Right lobe of liver (tissue), 6 donors: ENCODE measurements around the gene TMEM190. TPM values are rescaled to one million over a fixed set of nuclear protein-coding genes. Genes with fewer than 3 reads are reported as not detected.
A peak's percentile ranks its signal among the peaks of the same experiment; 100 is the strongest.

Source experiments
- ATAC-seq, 4 donors: fragments of 200-7000 bp; cut with Tn5 transposase; one replicate each; pipeline ENCODE4 v1.9.1; 2020; ENCODE audit warnings: mild to moderate bottlenecking in 4 of 4, moderate library complexity in 4 of 4
- DNase-seq, 3 donors: peaks; one replicate each; pipeline ENCODE4 v3.0.0-alpha.2; 2020
- H3K27ac ChIP-seq, 3 donors: fragments of 200-600 bp; one replicate each; pipeline ENCODE4 v1.8.0; 2022
- H3K27me3 ChIP-seq, 2 donors: fragments of 200-600 bp; one replicate each; pipeline ENCODE4 v1.8.0; 2022
- H3K36me3 ChIP-seq, 4 donors: fragments of 200-600 bp; sonication (generic) in 1 of 4; one replicate each; pipeline versions ENCODE4 v1.5.1 to v1.8.0; 2017 to 2022; ENCODE audit warnings: control low read depth in 1 of 4
- H3K4me1 ChIP-seq, 4 donors: fragments of 200-600 bp; sonication (generic) in 1 of 4; one replicate each; pipeline versions ENCODE4 v1.5.1 to v1.8.0; 2017 to 2022; ENCODE audit warnings: control low read depth in 1 of 4
- H3K4me3 ChIP-seq, 3 donors: fragments of 200-600 bp; one replicate each; pipeline ENCODE4 v1.8.0; 2022
- H3K9me3 ChIP-seq, 4 donors: fragments of 200-600 bp; sonication (generic) in 1 of 4; one replicate each; pipeline versions ENCODE4 v1.5.1 to v1.8.0; 2017 to 2022; ENCODE audit warnings: control low read depth in 1 of 4
- CTCF ChIP-seq, 4 donors: fragments of 200-600 bp in 3 of 4; fragments of 450-650 bp in 1 of 4; IDR thresholded peaks; one replicate each; pipeline versions ENCODE4 v1.5.1 to v1.8.0; 2016 to 2022; ENCODE audit warnings: antibody characterized with exemption in 4 of 4, mild to moderate bottlenecking in 2 of 4
- POLR2A ChIP-seq: fragments of 450-650 bp; IDR thresholded peaks from one replicate; pipeline ENCODE4 v1.6.1; 2017; ENCODE audit warnings: antibody characterized with exemption, mild to moderate bottlenecking
- WGBS: methylation state at CpG from one replicate; pipeline ENCODE4 v1.1.6; 2018; ENCODE audit warnings: low coverage, low lambda C conversion rate; ENCODE audit not compliant: insufficient coverage; ENCODE audit errors: missing lambda C conversion rate; 5-methylcytosine and 5-hydroxymethylcytosine counted together
- intact Hi-C, 2 donors: fragments of 100-400 bp; cut with DNase I; formaldehyde crosslinking; loops; one replicate each; pipeline versions ENCODE4 v1.11.2 to v1.14.1; 2022
- total RNA-seq, 6 experiments: library from RNA; depleted of rRNA in 2 of 6; stranded (reverse); fragments of >200 nt in 2 of 6; fragmentation: NEBNext Ultra II Directional in 3 of 6; extraction: Animal tissue kit (Norgen Biotek cat#: 25700) in 3 of 6; gene quantifications; one replicate each; pipeline versions ENCODE4 v1.1.0 to v1.2.4, GENCODE V29; 2016 to 2023
- donor health status: DM: no; HTN: yes; CAD: no.
- donor health status: DM: no; HTN: no; CAD: no.
- donor health status: DM: no; HTN: no; CAD: no.
- donor health status: DM: no; HTN: yes; CAD: no.
- donor health status: DM: no; HTN: yes; CAD: no.

Gene TMEM190
- total RNA-seq, 6 experiments from 2014 or later, result not detected

GRCh38 chr19:55365964-55366363 is 10.7 kb upstream of the TMEM190 start:
- ATAC-seq (no peak), DNase-seq (no peak)
- Histone ChIP-seq H3K27ac (no peak overlapping the region), H3K27me3 (peaks cover 0 to 5% of the 10 kb centered on the region in 2 donors), H3K9me3 (no peaks in the 10 kb centered on the region), H3K36me3 (no peaks in the 10 kb centered on the region), H3K4me3 (no peak overlapping the region), H3K4me1 (no peaks in the 10 kb centered on the region)
- 89% methylated on average over 3 of the region's 19 CpGs for WGBS
- no peak for TF ChIP-seq POLR2A
- TF ChIP-seq CTCF (IDR thresholded peaks at IDR 0.05), result no peak
- intact Hi-C loops, result no loop called here

- peaks cover 0 to 13% of the 10 kb centered on the region in 2 donors for H3K27me3 ChIP-seq
- WGBS, result 92% methylated on average over 2 of the region's 3 CpGs
- no peaks in the 10 kb centered on the region for H3K36me3 ChIP-seq
- H3K4me1 ChIP-seq, result no peaks in the 10 kb centered on the region
- no peak for ATAC-seq
- TF ChIP-seq POLR2A, result no peak
- no peak for TF ChIP-seq CTCF (IDR thresholded peaks at IDR 0.05)
- no peak overlapping the region for H3K27ac ChIP-seq
- intact Hi-C loops, result no loop called here
- no peak for DNase-seq
- no peaks in the 10 kb centered on the region for H3K9me3 ChIP-seq
- H3K4me3 ChIP-seq, result no peak overlapping the region
These were observed 9.8 kb upstream of the TMEM190 start for GRCh38 chr19:55366790-55367189.

GRCh38 chr19:55368106-55368505 is 8.5 kb upstream of the TMEM190 start:
- Histone ChIP-seq H3K27me3 (peaks cover 0 to 15% of the 10 kb centered on the region in 2 donors), H3K4me3 (no peak overlapping the region), H3K9me3 (no peaks in the 10 kb centered on the region), H3K27ac (no peak overlapping the region), H3K36me3 (no peaks in the 10 kb centered on the region), H3K4me1 (no peaks in the 10 kb centered on the region)
- no CpG with 5 or more reads among the region's 16 CpGs for WGBS
- no peak for TF ChIP-seq POLR2A
- no peak for TF ChIP-seq CTCF (IDR thresholded peaks at IDR 0.05)
- intact Hi-C loops, result no loop called here
- DNase-seq (no peak), ATAC-seq (no peak)

GRCh38 chr19:55368701-55369563 is 7.7 kb upstream of the TMEM190 start:
- intact Hi-C loops, result no loop called here
- no peak overlapping the region for H3K4me3 ChIP-seq
- no peaks in the 10 kb centered on the region for H3K9me3 ChIP-seq
- TF ChIP-seq POLR2A (no peak), CTCF (IDR thresholded peaks at IDR 0.05) (no peak)
- no peaks in the 10 kb centered on the region for H3K4me1 ChIP-seq
- H3K27ac ChIP-seq, result no peak overlapping the region
- 0% methylated on average over 8 of the region's 54 CpGs for WGBS
- DNase-seq (no peak), ATAC-seq (peak; percentile 6 to 55 (median 29))
- peaks cover 0 to 15% of the 10 kb centered on the region in 2 donors for H3K27me3 ChIP-seq
- H3K36me3 ChIP-seq, result no peaks in the 10 kb centered on the region
